Esophagus squamous epithelium (tissue), 5 donors: Measurements from ENCODE around the gene SCAI. TPM values are rescaled to one million over a fixed set of nuclear protein-coding genes. Genes with fewer than 3 reads are reported as not detected.

Experiments used
- DNase-seq: peaks from one replicate; lab custom pipeline; 2025; lab: John Stamatoyannopoulos, UW
- H3K27ac ChIP-seq, 4 donors: fragments of 200-600 bp; sonication (generic); one replicate each; pipeline ENCODE4 v1.5.1; 2016 to 2019; ENCODE audit warnings: mild to moderate bottlenecking in 1 of 4
- H3K27me3 ChIP-seq, 4 donors: fragments of 200-600 bp; sonication (generic); 1 replicate in 3 of 4; 2 replicates in 1 of 4; pipeline versions ENCODE4 v1.5.1 to v1.6.0; 2017 to 2021; ENCODE audit warnings: antibody characterized with exemption in 1 of 4
- H3K36me3 ChIP-seq, 3 donors: fragments of 200-600 bp; sonication (generic); one replicate each; pipeline ENCODE4 v1.5.1; 2016 to 2019
- H3K4me1 ChIP-seq, 3 donors: fragments of 200-600 bp; sonication (generic); one replicate each; pipeline ENCODE4 v1.5.1; 2017 to 2019
- H3K4me3 ChIP-seq, 4 donors: fragments of 200-600 bp; sonication (generic); 1 replicate in 3 of 4; 2 replicates in 1 of 4; pipeline ENCODE4 v1.5.1; 2016 to 2019; ENCODE audit warnings: mild to moderate bottlenecking in 2 of 4, moderate library complexity in 1 of 4
- H3K9me3 ChIP-seq, 3 donors: fragments of 200-600 bp; sonication (generic); one replicate each; pipeline ENCODE4 v1.5.1; 2016 to 2019
- POLR2A ChIP-seq, 4 donors: fragments of 450-650 bp; IDR thresholded peaks; one replicate each; pipeline ENCODE4 v1.6.1; 2017; ENCODE audit warnings: antibody characterized with exemption in 4 of 4, mild to moderate bottlenecking in 4 of 4, moderate library complexity in 3 of 4
- WGBS, 2 donors: methylation state at CpG; one replicate each; pipeline ENCODE4 v1.1.5; 2018; 5-methylcytosine and 5-hydroxymethylcytosine counted together
- intact Hi-C: fragments of 100-400 bp; cut with DNase I; formaldehyde crosslinking; loops from one replicate; pipeline ENCODE4 v1.15.0; 2022
- total RNA-seq, 4 donors: library from RNA; depleted of rRNA; stranded (reverse); fragments of >200 nt; gene quantifications; one replicate each; pipeline ENCODE4 v1.1.0, GENCODE V29; 2016
- TF ChIP-seq, protein P1 (sequence below), 6 experiments: fragments of 450-650 bp in 4 of 6; fragments of 200-600 bp in 2 of 6; sonication (generic) in 2 of 6; IDR thresholded peaks; one replicate each; pipeline ENCODE4 v1.5.1; 2016 to 2019; ENCODE audit warnings: antibody characterized with exemption in 6 of 6, mild to moderate bottlenecking in 4 of 6, moderate library complexity in 4 of 6
- donor health status: DM: yes; HTN: yes; CAD: no.

Gene SCAI
- total RNA-seq, 4 donors from 2014 or later: 3.3 to 9.9 (median 5.3) TPM

DNA sequence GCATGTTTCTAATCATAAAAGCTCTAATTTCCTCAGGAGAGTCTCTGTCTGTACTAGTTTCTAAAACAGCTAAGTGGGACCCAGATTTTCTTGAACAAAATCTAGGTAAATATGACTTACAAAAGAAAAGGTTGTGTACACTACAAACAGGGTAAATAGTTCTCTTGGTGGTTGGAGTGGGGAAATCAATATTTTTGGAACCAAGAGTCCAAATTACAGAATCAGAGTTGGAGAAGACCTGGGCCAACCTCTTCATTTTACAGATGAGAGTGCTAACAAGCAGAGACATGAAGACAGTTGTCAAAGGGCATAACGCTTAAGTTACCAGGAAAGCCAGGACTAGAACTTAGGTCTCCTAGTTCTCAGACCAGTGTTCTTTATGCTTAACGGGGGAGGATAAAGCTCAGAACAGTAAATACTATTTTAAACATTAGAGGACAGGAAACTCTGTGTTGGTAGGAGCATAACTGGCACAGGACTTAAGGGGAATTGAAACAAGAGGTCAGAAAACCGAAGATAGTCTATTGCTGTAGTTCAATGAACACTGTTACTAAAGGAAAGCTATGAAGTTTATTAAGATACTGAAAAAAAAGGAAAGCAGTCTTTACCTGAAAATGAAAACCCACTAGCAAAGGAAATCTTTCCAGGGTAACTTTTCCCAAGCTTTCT lies 193.1 kb downstream of the SCAI start:
- intact Hi-C loops: no loop called here
- no peak overlapping the region for H3K27ac ChIP-seq
- H3K27me3 ChIP-seq: no peaks in the 10 kb centered on the region
- TF ChIP-seq, protein P1, sequence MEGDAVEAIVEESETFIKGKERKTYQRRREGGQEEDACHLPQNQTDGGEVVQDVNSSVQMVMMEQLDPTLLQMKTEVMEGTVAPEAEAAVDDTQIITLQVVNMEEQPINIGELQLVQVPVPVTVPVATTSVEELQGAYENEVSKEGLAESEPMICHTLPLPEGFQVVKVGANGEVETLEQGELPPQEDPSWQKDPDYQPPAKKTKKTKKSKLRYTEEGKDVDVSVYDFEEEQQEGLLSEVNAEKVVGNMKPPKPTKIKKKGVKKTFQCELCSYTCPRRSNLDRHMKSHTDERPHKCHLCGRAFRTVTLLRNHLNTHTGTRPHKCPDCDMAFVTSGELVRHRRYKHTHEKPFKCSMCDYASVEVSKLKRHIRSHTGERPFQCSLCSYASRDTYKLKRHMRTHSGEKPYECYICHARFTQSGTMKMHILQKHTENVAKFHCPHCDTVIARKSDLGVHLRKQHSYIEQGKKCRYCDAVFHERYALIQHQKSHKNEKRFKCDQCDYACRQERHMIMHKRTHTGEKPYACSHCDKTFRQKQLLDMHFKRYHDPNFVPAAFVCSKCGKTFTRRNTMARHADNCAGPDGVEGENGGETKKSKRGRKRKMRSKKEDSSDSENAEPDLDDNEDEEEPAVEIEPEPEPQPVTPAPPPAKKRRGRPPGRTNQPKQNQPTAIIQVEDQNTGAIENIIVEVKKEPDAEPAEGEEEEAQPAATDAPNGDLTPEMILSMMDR (IDR thresholded peaks at IDR 0.05): no peak
- TF ChIP-seq POLR2A (IDR thresholded peaks at IDR 0.05): no peak
- no peak overlapping the region for H3K4me3 ChIP-seq
- DNase-seq: no peak
- no peaks in the 10 kb centered on the region for H3K36me3 ChIP-seq
- 53 to 68% methylated on average over 3 of the region's 3 CpGs for WGBS, 2 donors
- H3K9me3 ChIP-seq: no peaks in the 10 kb centered on the region
- no peaks in the 10 kb centered on the region for H3K4me1 ChIP-seq

GRCh38 chr9:124949387-124949786 lies 193.9 kb downstream of the SCAI start:
- H3K9me3 ChIP-seq: no peaks in the 10 kb centered on the region
- WGBS, 2 donors: 77 to 81% methylated on average over 2 of the region's 2 CpGs
- H3K27me3 ChIP-seq: no peaks in the 10 kb centered on the region
- no peak overlapping the region for H3K4me3 ChIP-seq
- no peak for TF ChIP-seq POLR2A (IDR thresholded peaks at IDR 0.05)
- TF ChIP-seq, protein P1 (IDR thresholded peaks at IDR 0.05): no peak
- no peak for DNase-seq
- no peak overlapping the region for H3K27ac ChIP-seq
- H3K36me3 ChIP-seq: no peaks in the 10 kb centered on the region
- intact Hi-C loops: no loop called here
- no peaks in the 10 kb centered on the region for H3K4me1 ChIP-seq

GRCh38 chr9:124947727-124948391 lies 195.5 kb downstream of the SCAI start:
- no peaks in the 10 kb centered on the region for H3K4me1 ChIP-seq
- DNase-seq: no peak
- 80 to 82% methylated on average over 5 of the region's 5 CpGs for WGBS, 2 donors
- TF ChIP-seq, protein P1 (IDR thresholded peaks at IDR 0.05): no peak
- TF ChIP-seq POLR2A (IDR thresholded peaks at IDR 0.05): no peak
- no peaks in the 10 kb centered on the region for H3K27me3 ChIP-seq
- intact Hi-C loops: no loop called here
- no peaks in the 10 kb centered on the region for H3K9me3 ChIP-seq
- no peak overlapping the region for H3K4me3 ChIP-seq
- H3K27ac ChIP-seq: no peak overlapping the region
- H3K36me3 ChIP-seq: no peaks in the 10 kb centered on the region

- no peak overlapping the region for H3K27ac ChIP-seq
- peaks cover 0 to 11% (median 8%) of the 10 kb centered on the region in 3 donors for H3K4me1 ChIP-seq
- 86 to 92% methylated on average over 1 of the region's 1 CpG for WGBS, 2 donors
- no peaks in the 10 kb centered on the region for H3K27me3 ChIP-seq
- intact Hi-C loops: no loop called here
- H3K4me3 ChIP-seq: no peak overlapping the region
- H3K9me3 ChIP-seq: no peaks in the 10 kb centered on the region
- DNase-seq: no peak
- TF ChIP-seq, protein P1 (IDR thresholded peaks at IDR 0.05): no peak
- no peak for TF ChIP-seq POLR2A (IDR thresholded peaks at IDR 0.05)
- H3K36me3 ChIP-seq: no peaks in the 10 kb centered on the region
Observed at GRCh38 chr9:124946167-124946566, 197.2 kb downstream of the SCAI start.
